DMS 273 (cell line): ENCODE results near the gene FKBP5.
"Not testable (repeated sequence)": the region's sequence is repeated elsewhere in the genome, so short reads cannot be mapped to it uniquely, and the experiment has no call there.

Experiments
- DNase-seq: peaks from one replicate; lab custom pipeline; 2025; ENCODE audit not compliant: unreplicated experiment; lab: John Stamatoyannopoulos, UW

Gene FKBP5

GRCh38 chr6:35589904-35590303, 98.8 kb downstream of the FKBP5 start:
- no peak for DNase-seq

GRCh38 chr6:35589201-35589739, 99.4 kb downstream of the FKBP5 start:
- DNase-seq: no peak

- no peak for DNase-seq
Observed at GRCh38 chr6:35587167-35587566, 101.5 kb downstream of the FKBP5 start.

GRCh38 chr6:35586542-35586941, 102.2 kb downstream of the FKBP5 start:
- DNase-seq: no peak

- DNase-seq: peak; percentile 21
Observed at GRCh38 chr6:35585658-35586057, 103.1 kb downstream of the FKBP5 start.

- DNase-seq: peak; percentile 87
Observed at GRCh38 chr6:35583893-35584688, 104.6 kb downstream of the FKBP5 start.

- DNase-seq: no peak
Observed at GRCh38 chr6:35582315-35582714, 106.4 kb downstream of the FKBP5 start.

GRCh38 chr6:35581633-35582032, 107.1 kb downstream of the FKBP5 start:
- no peak for DNase-seq

GRCh38 chr6:35580836-35581235, 107.9 kb downstream of the FKBP5 start:
- no peak for DNase-seq

- no peak for DNase-seq
Observed at GRCh38 chr6:35576682-35577081, 112.0 kb downstream of the FKBP5 start.

GRCh38 chr6:35573495-35574110, 115.1 kb downstream of the FKBP5 start:
- peak; percentile 75 for DNase-seq

- not testable (repeated sequence) for DNase-seq
Observed at GRCh38 chr6:35570885-35571330, 117.8 kb downstream of the FKBP5 start.

- DNase-seq: peak; percentile 96
Observed at GRCh38 chr6:35569011-35569461, 119.7 kb downstream of the FKBP5 start.

GRCh38 chr6:35566794-35567193, 121.9 kb downstream of the FKBP5 start:
- DNase-seq: no peak

GRCh38 chr6:35564733-35565132, 124.0 kb downstream of the FKBP5 start:
- DNase-seq: no peak

GRCh38 chr6:35562060-35562459, 126.7 kb downstream of the FKBP5 start:
- peak; percentile 47 for DNase-seq

- DNase-seq: no peak
Observed at GRCh38 chr6:35561113-35561512, 127.6 kb downstream of the FKBP5 start.

GRCh38 chr6:35558571-35558970, 130.1 kb downstream of the FKBP5 start:
- no peak for DNase-seq

- DNase-seq: no peak
Observed at GRCh38 chr6:35557239-35557638, 131.5 kb downstream of the FKBP5 start.

GRCh38 chr6:35554811-35555210, 133.9 kb downstream of the FKBP5 start:
- no peak for DNase-seq

- DNase-seq: no peak
Observed at GRCh38 chr6:35553315-35553714, 135.4 kb downstream of the FKBP5 start.

- DNase-seq: peak; percentile 65
Observed at GRCh38 chr6:35552285-35552917, 136.3 kb downstream of the FKBP5 start.
